ENCODE data around the gene KRT38.

DNA sequence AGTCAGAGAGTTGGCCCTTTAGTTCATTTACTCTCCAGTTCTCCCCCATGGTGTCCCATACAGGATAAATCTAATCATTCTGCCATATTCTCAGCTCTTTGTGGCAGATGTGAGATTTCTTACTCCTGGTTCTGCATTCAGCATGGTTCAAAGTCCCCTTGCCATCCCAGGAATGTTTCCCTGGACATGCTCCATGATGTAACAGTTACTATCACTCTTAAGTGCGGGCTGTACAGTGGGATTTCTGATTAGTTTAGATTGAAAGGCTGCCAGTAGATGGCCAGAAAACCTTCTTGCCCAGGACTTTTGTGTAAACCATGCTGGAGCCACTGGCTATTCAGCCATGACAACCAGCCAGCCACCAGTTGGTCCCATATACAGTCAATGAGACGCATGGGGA, 26.8 kb downstream of the KRT38 start:
- TF ChIP-seq EZH2phosphoT487 (IDR thresholded peaks at IDR 0.05) (no peak), EZH2 (IDR thresholded peaks at IDR 0.05) (no peak)
- TF ChIP-seq, protein P1, sequence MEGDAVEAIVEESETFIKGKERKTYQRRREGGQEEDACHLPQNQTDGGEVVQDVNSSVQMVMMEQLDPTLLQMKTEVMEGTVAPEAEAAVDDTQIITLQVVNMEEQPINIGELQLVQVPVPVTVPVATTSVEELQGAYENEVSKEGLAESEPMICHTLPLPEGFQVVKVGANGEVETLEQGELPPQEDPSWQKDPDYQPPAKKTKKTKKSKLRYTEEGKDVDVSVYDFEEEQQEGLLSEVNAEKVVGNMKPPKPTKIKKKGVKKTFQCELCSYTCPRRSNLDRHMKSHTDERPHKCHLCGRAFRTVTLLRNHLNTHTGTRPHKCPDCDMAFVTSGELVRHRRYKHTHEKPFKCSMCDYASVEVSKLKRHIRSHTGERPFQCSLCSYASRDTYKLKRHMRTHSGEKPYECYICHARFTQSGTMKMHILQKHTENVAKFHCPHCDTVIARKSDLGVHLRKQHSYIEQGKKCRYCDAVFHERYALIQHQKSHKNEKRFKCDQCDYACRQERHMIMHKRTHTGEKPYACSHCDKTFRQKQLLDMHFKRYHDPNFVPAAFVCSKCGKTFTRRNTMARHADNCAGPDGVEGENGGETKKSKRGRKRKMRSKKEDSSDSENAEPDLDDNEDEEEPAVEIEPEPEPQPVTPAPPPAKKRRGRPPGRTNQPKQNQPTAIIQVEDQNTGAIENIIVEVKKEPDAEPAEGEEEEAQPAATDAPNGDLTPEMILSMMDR (IDR thresholded peaks at IDR 0.05) = no peak

Data from neural progenitor cell (in vitro differentiated cells).